HTERT RPE-1 (cell line): ENCODE results near the gene RERE.

Source experiments
- in situ Hi-C: fragments of 300-500 bp; cut with MboI; formaldehyde crosslinking; loops from 4 replicates; pipeline ENCODE4 v1.14.3; 2020; ENCODE audit warnings: low sequenced_read_pairs

The RERE gene

DNA sequence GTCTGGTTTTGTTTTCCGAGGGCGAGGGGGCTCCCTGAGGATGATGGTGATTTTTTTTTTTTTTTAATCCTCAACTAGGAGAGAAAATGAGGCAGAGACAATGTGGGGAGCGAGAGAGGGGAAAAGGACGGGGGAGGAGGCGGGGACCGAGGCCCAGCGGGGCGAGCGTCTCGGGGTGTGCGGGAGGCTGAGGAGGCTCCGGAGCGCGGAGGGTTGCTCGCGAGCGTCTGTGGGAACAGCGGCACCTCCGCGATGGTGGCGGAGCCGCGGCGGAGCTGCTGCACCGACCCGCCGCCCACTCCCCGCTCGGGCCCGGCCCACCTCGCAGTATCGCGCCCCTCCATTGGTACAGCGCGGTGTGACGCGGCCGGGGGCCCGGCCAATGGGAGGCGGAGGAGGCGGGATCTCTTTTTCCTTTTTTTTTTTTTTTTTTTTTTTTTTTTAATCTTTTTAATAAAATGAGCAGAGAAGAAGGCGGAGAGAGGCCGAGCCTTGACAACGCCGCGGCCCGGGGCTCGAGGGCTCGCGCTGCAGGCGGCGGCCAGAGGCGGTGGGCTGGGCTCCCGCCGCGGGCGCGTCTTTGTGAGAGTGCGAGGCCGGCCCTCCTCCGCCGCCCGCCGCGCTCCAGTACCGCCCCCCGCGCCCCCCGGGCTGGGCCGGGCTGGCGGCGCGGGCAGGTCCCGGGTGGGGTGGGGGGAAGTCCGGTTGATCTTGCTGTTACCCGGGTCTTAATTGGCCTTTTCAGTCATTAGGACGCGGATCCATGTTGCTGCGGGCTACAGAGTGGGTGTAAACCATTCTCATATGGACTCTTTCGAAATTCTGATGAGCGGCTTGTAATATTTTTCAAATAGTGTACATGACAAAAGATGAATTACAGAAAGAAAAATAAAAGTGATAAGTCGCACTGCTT is at the start of gene RERE:
Gene RERE (minus strand): TSS at position 229 of the 913 bp plus-strand sequence.
- in situ Hi-C loops = no loop called here

DNA sequence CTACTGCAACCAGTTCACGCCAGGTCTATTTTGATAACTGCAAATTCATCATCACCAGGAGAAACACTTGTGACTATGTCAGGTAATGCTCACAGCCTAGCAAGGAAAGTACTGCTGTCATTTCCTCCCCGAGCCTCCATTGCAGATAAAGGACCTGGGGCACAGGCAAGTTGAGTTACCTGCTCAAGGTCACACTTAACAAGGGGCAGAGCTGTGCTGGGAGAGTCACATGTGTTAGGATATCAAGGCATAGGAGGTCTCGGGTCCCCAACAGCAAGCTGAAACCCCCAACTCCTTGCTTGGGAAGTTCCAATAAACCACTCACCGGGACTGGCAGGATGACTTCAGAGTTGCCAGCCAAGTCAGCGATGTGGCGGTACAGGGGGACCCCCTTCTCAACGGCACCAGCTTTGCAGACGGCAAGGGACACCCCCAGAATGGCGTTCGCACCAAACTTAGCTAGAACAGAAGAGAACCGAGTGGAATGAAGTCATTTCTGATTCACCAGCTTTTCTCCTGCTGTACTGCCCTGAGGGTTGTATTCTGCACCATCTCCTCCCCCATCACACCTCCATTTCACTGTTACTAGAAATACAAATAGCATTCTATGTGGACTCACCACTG is 49.5 kb upstream of the RERE start:
- in situ Hi-C loops = no loop called here

DNA sequence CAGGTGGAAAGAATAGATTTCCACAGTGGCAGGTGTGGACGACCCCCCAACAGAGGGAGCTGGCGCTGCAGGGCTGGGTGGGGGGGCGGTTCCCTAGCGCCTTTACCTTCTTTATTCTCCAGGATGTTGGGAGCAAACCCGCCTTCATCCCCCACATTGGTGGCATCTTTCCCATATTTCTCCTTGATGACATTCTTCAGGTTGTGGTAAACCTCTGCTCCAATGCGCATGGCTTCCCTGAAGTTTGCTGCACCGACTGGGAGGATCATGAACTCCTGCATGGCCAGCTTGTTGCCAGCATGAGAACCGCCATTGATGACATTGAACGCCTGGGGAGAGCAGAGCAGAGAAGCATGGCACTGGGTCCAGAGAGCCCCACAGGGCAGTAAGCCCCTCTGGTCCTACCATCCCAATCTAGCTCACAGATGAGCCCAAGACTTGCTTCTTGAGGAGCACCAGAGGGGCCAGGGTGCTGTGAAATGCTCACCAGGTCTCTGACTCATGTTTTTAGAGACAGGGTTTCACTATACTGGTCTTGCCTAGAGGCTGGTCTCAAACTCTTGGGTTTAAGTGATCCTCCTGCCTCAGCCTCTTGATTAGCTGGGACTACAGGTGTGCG is 48.8 kb upstream of the RERE start:
- in situ Hi-C loops = no loop called here

- in situ Hi-C loops = no loop called here
These were observed 47.4 kb upstream of the RERE start for GRCh38 chr1:8864713-8865344.

GRCh38 chr1:8863794-8864233 is 46.4 kb upstream of the RERE start:
- in situ Hi-C loops = no loop called here

DNA sequence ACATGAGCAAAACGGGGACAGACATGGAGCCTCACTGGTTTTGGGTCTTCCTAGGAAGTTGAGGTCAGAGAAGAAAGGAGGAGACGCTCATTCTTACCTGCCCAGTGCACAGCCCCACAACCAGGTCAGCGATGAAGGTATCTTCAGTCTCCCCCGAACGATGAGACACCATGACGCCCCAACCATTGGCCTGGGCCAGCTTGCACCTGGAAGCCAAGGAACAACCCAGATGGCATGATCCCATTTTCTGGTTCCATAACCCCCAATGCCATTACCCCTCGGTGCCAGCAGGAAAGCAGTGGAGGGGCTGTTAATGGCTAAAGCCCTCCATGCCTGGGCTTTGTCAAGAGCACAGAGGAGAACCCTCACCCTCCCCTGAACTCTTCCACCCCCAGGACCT is 45.7 kb upstream of the RERE start:
- in situ Hi-C loops = no loop called here

DNA sequence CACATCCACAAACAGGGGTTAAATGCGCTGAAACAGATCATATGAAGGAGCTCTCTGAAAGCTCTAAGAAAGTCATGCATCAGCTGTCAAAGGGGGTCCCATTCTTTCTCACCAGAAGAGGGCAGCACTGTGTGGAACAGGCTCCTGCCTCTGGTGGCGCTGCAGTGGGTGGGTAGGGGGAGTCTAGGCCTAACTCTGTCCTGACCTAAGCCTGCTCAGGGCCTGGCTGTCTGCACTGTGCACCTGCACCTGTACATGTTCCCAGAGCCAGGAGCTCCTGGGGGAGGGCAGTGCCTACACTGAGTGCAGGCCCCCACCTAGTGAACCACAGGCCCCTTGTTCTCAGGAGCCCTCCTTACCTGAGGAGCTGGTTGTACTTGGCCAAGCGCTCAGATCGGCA is 45.1 kb upstream of the RERE start:
- in situ Hi-C loops = no loop called here

DNA sequence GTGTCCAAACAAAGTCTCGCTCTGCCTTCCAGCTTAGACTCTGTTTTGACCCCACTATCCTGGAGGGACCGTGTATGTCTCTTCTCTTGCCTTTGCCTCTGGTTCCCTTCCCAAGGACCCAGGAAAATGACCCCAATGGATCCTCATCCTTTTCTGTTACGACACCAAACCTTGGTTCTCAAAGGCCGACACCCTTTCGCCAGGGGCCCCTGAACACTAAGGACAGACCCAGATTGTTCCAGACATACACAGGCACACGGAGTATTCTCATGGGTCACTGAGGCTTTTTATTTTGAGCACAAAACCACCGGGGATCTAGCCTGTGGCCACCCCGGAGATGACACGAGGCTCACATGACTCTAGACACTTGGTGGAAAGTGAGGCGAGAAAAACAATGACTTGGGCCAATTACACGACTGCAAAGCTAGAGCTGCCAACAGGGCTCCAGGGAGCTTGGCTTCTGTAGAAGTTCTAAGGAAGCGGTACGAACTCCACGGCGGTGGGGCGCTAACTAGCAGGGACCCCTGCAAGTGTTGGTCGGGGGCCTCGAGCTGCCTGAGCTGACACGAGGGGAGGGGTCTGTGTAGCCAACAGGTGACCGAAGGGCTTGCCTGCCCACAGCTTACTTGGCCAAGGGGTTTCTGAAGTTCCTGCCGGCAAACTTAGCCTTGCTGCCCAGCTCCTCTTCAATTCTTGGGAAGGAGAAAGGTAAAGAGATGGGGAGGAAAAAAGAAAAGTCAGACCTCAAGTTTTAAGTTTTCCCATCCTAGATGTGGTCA is 43.5 kb upstream of the RERE start:
- in situ Hi-C loops = no loop called here

DNA sequence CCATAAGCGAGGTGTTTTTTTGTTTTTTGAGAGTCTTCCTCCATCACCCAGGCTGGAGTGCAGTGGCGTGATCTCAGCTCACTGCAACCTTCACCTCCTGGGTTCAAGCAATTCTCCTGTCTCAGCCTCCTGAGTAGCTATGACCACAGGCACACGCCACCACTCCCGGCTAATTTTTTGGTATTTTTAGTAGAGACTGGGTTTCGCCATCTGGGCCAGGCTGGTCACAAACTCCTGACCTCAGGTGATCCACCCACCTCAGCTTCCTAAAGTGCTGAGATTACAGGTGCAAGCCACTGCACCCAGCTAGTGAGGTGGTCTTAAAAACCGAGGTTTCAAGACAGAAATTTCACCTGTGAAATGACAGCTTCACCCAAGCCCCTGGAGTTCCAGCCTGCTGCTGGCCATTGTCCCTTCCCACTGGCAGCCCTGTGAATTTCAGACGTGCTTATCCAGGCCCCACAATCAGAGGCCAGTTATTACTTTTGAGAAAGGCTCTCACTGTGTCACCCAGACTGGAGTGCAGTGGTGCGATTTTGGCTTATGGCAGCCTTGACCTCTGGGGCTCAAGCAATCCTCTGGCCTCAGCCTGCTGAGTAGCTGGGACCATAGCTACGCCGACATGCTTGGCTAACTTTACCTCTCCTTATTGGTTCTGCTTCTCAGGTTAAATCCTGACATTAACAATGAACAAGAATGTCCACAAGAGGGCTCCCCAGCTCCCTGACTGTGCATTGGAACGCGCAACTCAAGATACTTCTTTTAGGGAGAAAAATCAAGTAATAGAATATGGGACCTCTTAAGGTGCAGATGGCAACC is 41.7 kb upstream of the RERE start:
- in situ Hi-C loops = no loop called here

DNA sequence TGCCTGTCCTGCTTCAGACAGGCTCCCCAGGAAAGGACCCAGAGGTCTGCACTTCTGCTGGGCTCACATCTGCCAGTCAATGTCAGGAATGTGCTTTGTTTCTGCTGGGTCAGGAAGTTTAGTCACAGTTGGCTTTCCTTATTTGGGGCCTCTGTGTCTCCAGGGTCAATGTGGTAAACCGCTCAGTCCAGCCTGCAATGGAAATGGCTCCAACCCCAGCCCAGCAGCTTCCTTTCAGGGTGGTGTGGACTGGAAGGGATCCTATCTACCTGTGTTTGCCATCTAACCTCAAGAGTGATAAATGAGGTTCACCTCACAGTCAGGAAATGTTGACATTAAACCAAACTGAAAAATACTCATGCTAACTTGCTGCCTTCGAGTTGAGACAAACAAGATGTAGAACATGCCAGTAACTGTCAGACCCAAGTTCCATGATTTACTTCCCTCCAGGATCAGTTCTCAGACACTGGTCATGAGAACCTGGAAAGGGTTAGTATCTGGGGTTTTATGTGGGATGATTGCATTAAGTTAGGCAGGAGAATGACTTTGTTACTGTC is 40.8 kb upstream of the RERE start:
- in situ Hi-C loops = no loop called here

GRCh38 chr1:8856689-8857412 is 39.4 kb upstream of the RERE start:
- in situ Hi-C loops = no loop called here

DNA sequence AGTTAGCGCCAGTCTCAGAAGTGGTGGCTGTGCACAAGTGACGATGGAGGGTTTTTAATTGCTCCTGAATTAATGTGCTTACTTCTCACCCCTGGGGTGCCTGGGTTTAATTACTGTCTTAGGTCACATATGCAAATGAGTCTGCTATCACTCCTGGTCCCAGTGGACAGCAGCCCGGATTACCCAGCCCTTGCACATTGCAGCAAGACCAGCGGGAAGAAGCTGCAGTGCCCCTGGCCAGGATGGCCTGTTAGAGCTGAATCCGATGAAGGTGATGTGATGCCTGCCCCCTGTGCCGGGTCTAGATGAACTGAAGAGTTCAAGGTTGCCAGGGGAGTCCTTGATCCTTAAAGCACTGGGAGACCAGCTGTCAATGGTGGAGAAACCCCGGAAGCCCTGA is 36.8 kb upstream of the RERE start:
- in situ Hi-C loops = no loop called here

DNA sequence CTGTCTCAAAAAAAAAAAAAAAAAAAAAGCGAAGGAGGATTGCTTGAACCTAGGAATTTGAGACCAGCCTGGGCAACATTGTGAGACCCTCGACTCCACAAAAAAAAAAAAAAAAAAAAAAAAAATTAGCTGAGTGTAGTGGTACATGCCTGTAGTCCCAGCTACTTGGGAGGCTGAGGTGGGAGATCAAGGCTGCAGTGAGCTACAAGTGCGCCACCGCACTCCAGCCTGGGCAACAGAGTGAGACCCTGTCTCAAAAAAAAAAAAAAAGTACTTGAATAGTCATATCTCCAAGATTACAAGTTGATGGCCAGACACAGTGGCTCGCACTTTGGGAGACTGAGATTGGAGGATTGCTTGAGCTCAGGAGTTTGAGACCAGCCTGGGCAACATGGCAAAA is 33.6 kb upstream of the RERE start:
- in situ Hi-C loops = no loop called here

- in situ Hi-C loops = no loop called here
These were observed 31.4 kb upstream of the RERE start for GRCh38 chr1:8848663-8849386.

- in situ Hi-C loops = no loop called here
These were observed 30.6 kb upstream of the RERE start for GRCh38 chr1:8847990-8848389.

DNA sequence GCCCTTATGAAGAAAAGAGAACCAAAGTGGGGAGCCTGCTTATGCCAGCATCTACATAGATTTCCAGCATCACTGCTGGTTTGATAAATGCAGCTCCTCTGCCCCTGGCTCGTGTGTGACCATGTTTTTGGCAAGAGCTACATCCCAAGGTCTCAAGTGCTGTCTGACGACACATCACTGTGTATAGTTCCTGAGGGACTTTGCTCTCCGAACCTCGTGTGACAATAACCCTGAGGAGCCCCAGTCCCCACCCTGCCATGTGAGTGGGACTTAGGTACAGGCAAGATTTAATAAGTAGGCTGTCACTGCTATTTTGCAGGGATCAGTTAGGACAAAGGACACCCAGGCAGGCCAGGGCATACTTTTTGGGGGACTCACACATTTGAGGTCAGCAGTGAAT is 28.8 kb upstream of the RERE start:
- in situ Hi-C loops = no loop called here

GRCh38 chr1:8845104-8846097 is 28.0 kb upstream of the RERE start:
- in situ Hi-C loops = no loop called here
